GM12878 (cell line): ENCODE measurements around the gene BHLHE41. TPM values are rescaled to one million over a fixed set of nuclear protein-coding genes. Genes with fewer than 3 reads are reported as not detected.

Source experiments
- ATAC-seq: fragments of 200-7000 bp; cut with Tn5 transposase; 3 replicates; pipeline ENCODE4 v1.9.1; 2020; ENCODE audit warnings: mild to moderate bottlenecking, moderate library complexity
- BruUV-seq: library from RNA; stranded (reverse); fragments of 400-500 nt; replicated peaks from 2 replicates; lab custom pipeline; 2021; lab: Mats Ljungman, UMichigan
- CTCF ChIA-PET: fragments of 300-600 bp; sonication (Branson Sonifier 250); formaldehyde crosslinking; extraction: SDS; loops from one replicate; lab custom pipeline; 2021; ENCODE audit warnings: inconsistent platforms; lab: Yijun Ruan, JAX
- POLR2A ChIA-PET: fragments of 350-600 bp; formaldehyde crosslinking; extraction: SDS; loops from one replicate; lab custom pipeline; 2021; ENCODE audit warnings: inconsistent platforms; lab: Charles Lee
- RAD21 ChIA-PET: fragments of 300-600 bp; sonication (Branson Sonifier 250); formaldehyde crosslinking; loops from one replicate; lab custom pipeline; 2023; ENCODE audit warnings: antibody characterized with exemption; ENCODE audit not compliant: unreplicated experiment; lab: Charles Lee
- SMC1A ChIA-PET: fragments of 300-600 bp; sonication (Branson Sonifier 250); formaldehyde crosslinking; loops from one replicate; lab custom pipeline; 2023; ENCODE audit not compliant: unreplicated experiment, uncharacterized antibody; lab: Charles Lee
- DNase-seq: peaks from one replicate; pipeline ENCODE4 v3.0.0-alpha.2; 2011; ENCODE audit warnings: low read depth, low spot score
- FAIRE-seq: peaks from 3 replicates; lab custom pipeline; 2011; peaks lifted over from hg19 to GRCh38; lab: Jason Lieb, UNC
- H2AFZ ChIP-seq: 2 replicates; pipeline ENCODE4 v1.6.0; 2011; ENCODE audit warnings: low read depth, low read length, control low read depth; ENCODE audit not compliant: control insufficient read depth
- H3K27ac ChIP-seq: 2 replicates; pipeline ENCODE4 v1.5.1; 2011; ENCODE audit warnings: control low read depth; ENCODE audit not compliant: control insufficient read depth, insufficient read depth
- H3K27me3 ChIP-seq, 2 experiments: replicated peaks in 1 of 2; 2 replicates each; pipeline versions ENCODE4 v1.6.0 to v1.6.1; 2011; ENCODE audit warnings: low read length in 1 of 2; ENCODE audit not compliant: control insufficient read depth in 2 of 2, insufficient read depth in 2 of 2
- H3K36me3 ChIP-seq, 2 experiments: 2 replicates each; pipeline ENCODE4 v1.5.1; 2011; ENCODE audit warnings: low read length in 1 of 2; ENCODE audit not compliant: control insufficient read depth in 2 of 2, insufficient read depth in 2 of 2
- H3K4me1 ChIP-seq: 2 replicates; pipeline ENCODE4 v1.6.1; 2011; ENCODE audit warnings: mild to moderate bottlenecking, low read length, moderate library complexity, mixed read lengths; ENCODE audit not compliant: control insufficient read depth, insufficient read depth
- H3K4me2 ChIP-seq: 2 replicates; pipeline ENCODE4 v1.6.0; 2011; ENCODE audit warnings: control low read depth; ENCODE audit not compliant: control insufficient read depth, insufficient read depth
- H3K4me3 ChIP-seq: fragments of 200-600 bp; sonication (generic); 2 replicates; pipeline ENCODE4 v1.5.1; 2016
- H3K79me2 ChIP-seq: 2 replicates; pipeline ENCODE4 v1.6.0; 2011; ENCODE audit warnings: low read length; ENCODE audit not compliant: control insufficient read depth, insufficient read depth
- H3K9ac ChIP-seq: 2 replicates; pipeline ENCODE4 v1.8.0; 2011; ENCODE audit warnings: low read length, control low read depth, mixed read lengths; ENCODE audit not compliant: control insufficient read depth, insufficient read depth
- H3K9me3 ChIP-seq: replicated peaks from 3 replicates; pipeline ENCODE4 v1.5.1; 2011; ENCODE audit warnings: mild to moderate bottlenecking, low read length; ENCODE audit not compliant: control insufficient read depth, insufficient read depth
- H4K20me1 ChIP-seq: 2 replicates; pipeline ENCODE4 v1.6.0; 2011; ENCODE audit not compliant: control insufficient read depth, insufficient read depth
- EZH2 ChIP-seq: IDR thresholded peaks from 2 replicates; pipeline ENCODE4 v1.6.1; 2012; ENCODE audit warnings: low read depth, mild to moderate bottlenecking, control low read depth, inconsistent platforms, low read length, borderline replicate concordance; ENCODE audit not compliant: control insufficient read depth
- NBN ChIP-seq: fragments of 450-650 bp; IDR thresholded peaks from 2 replicates; pipeline ENCODE4 v1.6.1; 2016
- ZNF217 ChIP-seq: fragments of 450-650 bp; IDR thresholded peaks from 2 replicates; pipeline ENCODE4 v1.6.1; 2017; ENCODE audit warnings: antibody characterized with exemption, mild to moderate bottlenecking
- WGBS: methylation state at CpG from one replicate; pipeline ENCODE4 v1.1.6; 2016; ENCODE audit warnings: low lambda C conversion rate; ENCODE audit not compliant: insufficient replicate concordance, insufficient coverage; ENCODE audit errors: missing lambda C conversion rate; 5-methylcytosine and 5-hydroxymethylcytosine counted together
- in situ Hi-C: fragments of 300-500 bp; cut with MboI; formaldehyde crosslinking; loops from 9 replicates; pipeline ENCODE4 v1.14.3; 2018; ENCODE audit warnings: mixed read lengths
- intact Hi-C: fragments of 100-400 bp; cut with micrococcal nuclease; formaldehyde crosslinking; loops from one replicate; pipeline ENCODE4 v1.14.2; 2022; ENCODE audit not compliant: unreplicated experiment
- polyA plus RNA-seq, 11 experiments: library from polyadenylated mRNA; depleted of rRNA in 4 of 11; unstranded in 6 of 11; stranded (reverse) in 5 of 11; fragments of >200 nt; fragmentation: Nextera tagmentation in 4 of 11; fragmentation: Illumina TruSeq in 1 of 11; extraction: Ambion mirVana in 4 of 11; extraction: Trizol in 1 of 11; gene quantifications; 1 replicate in 1 of 11; 2 replicates in 10 of 11; pipeline versions ENCODE4 v1.2.1 to v1.2.3, GENCODE V29; 2011 to 2016; ENCODE audit warnings: inconsistent platforms in 2 of 11, missing spikeins in 2 of 11, low read depth in 1 of 11
- total RNA-seq, 4 experiments: library from RNA; depleted of rRNA in 3 of 4; stranded (reverse); fragments of >200 nt in 3 of 4; fragmentation: Illumina TruSeq in 1 of 4; extraction: Trizol in 1 of 4; gene quantifications; 2 replicates each; pipeline versions ENCODE4 v1.2.1 to v1.2.3, GENCODE V29; 2013 to 2021
- TF ChIP-seq, protein P1 (sequence below): fragments of 450-650 bp; formaldehyde crosslinking; IDR thresholded peaks from 2 replicates; pipeline ENCODE4 v1.5.0; 2022; ENCODE audit warnings: mild to moderate bottlenecking, missing genetic modification characterization

BHLHE41 gene
- total and polyA plus RNA-seq, 10 of the 15 experiments (the other 5 are each of a cell fraction or from before 2014, with no cell fraction given), result 0.02 to 1.5 (median 0.07) TPM; not detected in 3

- 18% methylated on average over 8 of the region's 8 CpGs for WGBS
- peak overlapping the region; percentile 70 for H3K4me2 ChIP-seq
- H2AFZ ChIP-seq, result no peak overlapping the region
- ChIA-PET RAD21 (interaction anchor here (0.7 to 5.7 kb wide), 17 partner anchors 9 to 578 kb away, joined by 3 to 29 read pairs (median 3); partner anchors contain the start of gene SSPN), SMC1A (interaction anchor here (0.6 to 8.3 kb wide), 33 partner anchors 8 to 708 kb away, joined by 3 to 91 read pairs (median 4); no protein-coding TSS in a partner anchor), POLR2A (interaction anchor here (0.7 to 1.2 kb wide), 4 partner anchors 9 to 223 kb away, joined by 3 to 4 read pairs (median 3); no protein-coding TSS in a partner anchor), CTCF (interaction anchor here (0.5 to 7.8 kb wide), 22 partner anchors 9 to 578 kb away, joined by 3 to 74 read pairs (median 4); no protein-coding TSS in a partner anchor)
- no peaks in the 10 kb centered on the region for H3K79me2 ChIP-seq
- intact Hi-C loops, result loop anchor here (5.0 kb wide), 1 partner anchor 149 kb away; no protein-coding TSS in a partner anchor
- no peak overlapping the region for H3K9ac ChIP-seq
- no peaks in the 10 kb centered on the region for H3K9me3 ChIP-seq
- no peak overlapping the region for H3K27ac ChIP-seq
- BruUV-seq, result no TSS peak
- TF ChIP-seq ZNF217, result no peak
- TF ChIP-seq, protein P1, sequence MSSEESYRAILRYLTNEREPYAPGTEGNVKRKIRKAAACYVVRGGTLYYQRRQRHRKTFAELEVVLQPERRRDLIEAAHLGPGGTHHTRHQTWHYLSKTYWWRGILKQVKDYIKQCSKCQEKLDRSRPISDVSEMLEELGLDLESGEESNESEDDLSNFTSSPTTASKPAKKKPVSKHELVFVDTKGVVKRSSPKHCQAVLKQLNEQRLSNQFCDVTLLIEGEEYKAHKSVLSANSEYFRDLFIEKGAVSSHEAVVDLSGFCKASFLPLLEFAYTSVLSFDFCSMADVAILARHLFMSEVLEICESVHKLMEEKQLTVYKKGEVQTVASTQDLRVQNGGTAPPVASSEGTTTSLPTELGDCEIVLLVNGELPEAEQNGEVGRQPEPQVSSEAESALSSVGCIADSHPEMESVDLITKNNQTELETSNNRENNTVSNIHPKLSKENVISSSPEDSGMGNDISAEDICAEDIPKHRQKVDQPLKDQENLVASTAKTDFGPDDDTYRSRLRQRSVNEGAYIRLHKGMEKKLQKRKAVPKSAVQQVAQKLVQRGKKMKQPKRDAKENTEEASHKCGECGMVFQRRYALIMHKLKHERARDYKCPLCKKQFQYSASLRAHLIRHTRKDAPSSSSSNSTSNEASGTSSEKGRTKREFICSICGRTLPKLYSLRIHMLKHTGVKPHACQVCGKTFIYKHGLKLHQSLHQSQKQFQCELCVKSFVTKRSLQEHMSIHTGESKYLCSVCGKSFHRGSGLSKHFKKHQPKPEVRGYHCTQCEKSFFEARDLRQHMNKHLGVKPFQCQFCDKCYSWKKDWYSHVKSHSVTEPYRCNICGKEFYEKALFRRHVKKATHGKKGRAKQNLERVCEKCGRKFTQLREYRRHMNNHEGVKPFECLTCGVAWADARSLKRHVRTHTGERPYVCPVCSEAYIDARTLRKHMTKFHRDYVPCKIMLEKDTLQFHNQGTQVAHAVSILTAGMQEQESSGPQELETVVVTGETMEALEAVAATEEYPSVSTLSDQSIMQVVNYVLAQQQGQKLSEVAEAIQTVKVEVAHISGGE, result no peak
- peak; percentile 6; the same call in 1 of the 2 replicates for TF ChIP-seq NBN
- TF ChIP-seq EZH2, result 0 out of 2 replicates have a peak, but pooled peaks have one; percentile 55
- TF ChIP-seq, all 136 proteins: peak for 2
- FAIRE-seq, result no peak
- no peak for DNase-seq
- Histone ChIP-seq H3K27me3 (peaks cover 10 to 35% of the 10 kb centered on the region in 2 experiments), H4K20me1 (no peaks in the 10 kb centered on the region), H3K4me1 (peaks cover 26% of the 10 kb centered on the region), H3K36me3 (no peaks in the 10 kb centered on the region), H3K4me3 (peak overlapping the region; percentile 64; the same call in 1 of the 2 replicates)
- ATAC-seq, result no peak; the same call in 2 of the 3 replicates
- in situ Hi-C loops, result loop anchor here (25.0 kb wide), 1 partner anchor 514 kb away; no protein-coding TSS in a partner anchor
These were observed 1.3 kb downstream of the BHLHE41 start for GRCh38 chr12:26123482-26123980.
